CMK (cell line): ENCODE results near the gene MYO1C.

ENCODE experiments used
- DNase-seq: peaks from one replicate; pipeline ENCODE4 v3.0.0-alpha.2; 2010; ENCODE audit warnings: low read depth

Gene MYO1C

GRCh38 chr17:1485423-1486376 lies 6.8 kb downstream of the MYO1C start:
- DNase-seq, result no peak

GRCh38 chr17:1484676-1485422 lies 7.6 kb downstream of the MYO1C start:
- no peak for DNase-seq

GRCh38 chr17:1484060-1484535 lies 8.4 kb downstream of the MYO1C start:
- no peak for DNase-seq

GRCh38 chr17:1482680-1483079 lies 9.8 kb downstream of the MYO1C start:
- no peak for DNase-seq

- DNase-seq, result no peak
These were observed 10.8 kb downstream of the MYO1C start for GRCh38 chr17:1481736-1482135.

- DNase-seq, result no peak
These were observed 11.6 kb downstream of the MYO1C start for GRCh38 chr17:1480747-1481465.

- no peak for DNase-seq
These were observed 14.1 kb downstream of the MYO1C start for GRCh38 chr17:1478418-1478817.

GRCh38 chr17:1475321-1475854 lies 17.1 kb downstream of the MYO1C start:
- DNase-seq, result no peak

- no peak for DNase-seq
These were observed 17.9 kb downstream of the MYO1C start for GRCh38 chr17:1474402-1475189.

GRCh38 chr17:1473841-1474240 lies 18.6 kb downstream of the MYO1C start:
- no peak for DNase-seq

- DNase-seq, result no peak
These were observed 19.3 kb downstream of the MYO1C start for GRCh38 chr17:1473170-1473569.

GRCh38 chr17:1471911-1472821 lies 20.3 kb downstream of the MYO1C start:
- no peak for DNase-seq

GRCh38 chr17:1471490-1471889 lies 21.0 kb downstream of the MYO1C start:
- DNase-seq, result no peak

- no peak for DNase-seq
These were observed 21.6 kb downstream of the MYO1C start for GRCh38 chr17:1470755-1471462.

- no peak for DNase-seq
These were observed 22.3 kb downstream of the MYO1C start for GRCh38 chr17:1470071-1470754.

GRCh38 chr17:1469231-1469852 lies 23.1 kb downstream of the MYO1C start:
- DNase-seq, result no peak

GRCh38 chr17:1467898-1468492 lies 24.5 kb downstream of the MYO1C start:
- DNase-seq, result no peak

GRCh38 chr17:1467258-1467657 lies 25.2 kb downstream of the MYO1C start:
- no peak for DNase-seq
